Heart left ventricle (tissue), 16 donors: ENCODE measurements around the gene APOLD1. TPM values are rescaled to one million over a fixed set of nuclear protein-coding genes. Genes with fewer than 3 reads are reported as not detected.
"Not testable (repeated sequence)": the region's sequence is repeated elsewhere in the genome, so short reads cannot be mapped to it uniquely, and the experiment has no call there.

Experiments
- ATAC-seq, 4 donors: fragments of 200-7000 bp; cut with Tn5 transposase; one replicate each; pipeline ENCODE4 v1.9.1; 2020 to 2022; ENCODE audit warnings: moderate library complexity in 4 of 4, mild to moderate bottlenecking in 3 of 4, moderate number of reproducible peaks in 1 of 4
- DNase-seq, 5 donors: peaks; one replicate each; pipeline ENCODE4 v3.0.0-alpha.2; 2020
- H3K27ac ChIP-seq, 12 donors: fragments of 200-600 bp; sonication (generic) in 4 of 12; one replicate each; pipeline versions ENCODE4 v1.5.0 to v1.8.0; 2016 to 2022; ENCODE audit warnings: mild to moderate bottlenecking in 2 of 12
- H3K27me3 ChIP-seq, 9 donors: fragments of 200-600 bp; sonication (generic) in 2 of 9; one replicate each; pipeline versions ENCODE4 v1.5.1 to v1.8.0; 2016 to 2022; ENCODE audit warnings: mild to moderate bottlenecking in 3 of 9
- H3K36me3 ChIP-seq, 9 donors: fragments of 200-600 bp; sonication (generic) in 2 of 9; one replicate each; pipeline versions ENCODE4 v1.5.0 to v1.8.0; 2018 to 2022; ENCODE audit warnings: mild to moderate bottlenecking in 2 of 9
- H3K4me1 ChIP-seq, 12 donors: fragments of 200-600 bp; sonication (generic) in 4 of 12; one replicate each; pipeline versions ENCODE4 v1.5.0 to v1.8.0; 2016 to 2022; ENCODE audit warnings: mild to moderate bottlenecking in 3 of 12
- H3K4me3 ChIP-seq, 12 donors: fragments of 200-600 bp; sonication (generic) in 4 of 12; one replicate each; pipeline versions ENCODE4 v1.5.0 to v1.8.0; 2017 to 2022; ENCODE audit warnings: mild to moderate bottlenecking in 9 of 12, moderate library complexity in 4 of 12
- H3K9me3 ChIP-seq, 12 donors: fragments of 200-600 bp; sonication (generic) in 4 of 12; one replicate each; pipeline versions ENCODE4 v1.5.0 to v1.8.0; 2016 to 2022; ENCODE audit warnings: mild to moderate bottlenecking in 1 of 12
- POLR2A ChIP-seq, 2 donors: fragments of 450-650 bp; IDR thresholded peaks; one replicate each; pipeline ENCODE4 v1.6.1; 2017; ENCODE audit warnings: antibody characterized with exemption in 2 of 2, mild to moderate bottlenecking in 2 of 2, moderate library complexity in 2 of 2
- WGBS, 4 donors: extraction: QIAGEN DNeasy Blood & Tissue Kit in 2 of 4; methylation state at CpG; one replicate each; pipeline versions ENCODE4 v1.1.5 to v1.1.7; 2013 to 2018; 5-methylcytosine and 5-hydroxymethylcytosine counted together
- intact Hi-C, 10 donors: fragments of 100-400 bp; cut with DNase I; formaldehyde crosslinking; loops; one replicate each; pipeline versions ENCODE4 v1.11.1 to v1.14.2; 2022
- polyA plus RNA-seq, 2 donors: library from polyadenylated mRNA; stranded (reverse); fragments of 200-250 nt; gene quantifications; one replicate each; pipeline ENCODE4 v1.2.3, GENCODE V29; 2013
- total RNA-seq, 9 donors: library from RNA; depleted of rRNA in 2 of 9; stranded (reverse); fragments of >200 nt in 2 of 9; fragmentation: NEBNext Ultra II Directional in 3 of 9; extraction: Animal tissue kit (Norgen Biotek cat#: 25700) in 3 of 9; gene quantifications; one replicate each; pipeline versions ENCODE4 v1.1.0 to v1.2.4, GENCODE V29; 2016 to 2023
- TF ChIP-seq, protein P1 (sequence below), 12 donors: fragments of 200-600 bp; sonication (generic) in 4 of 12; IDR thresholded peaks; one replicate each; pipeline versions ENCODE4 v1.5.0 to v1.8.0; 2018 to 2022; ENCODE audit warnings: antibody characterized with exemption in 12 of 12, mild to moderate bottlenecking in 5 of 12
- donor health status: ischemic (EF 13 %, LVEDD 7.1; RV severe dilation, severe dysfunction).
- donor health status: healthy with polysubstance abuse.
- donor health status: DM: no; HTN: yes; CAD: no.
- donor health status: DM: no; HTN: no; CAD: no.
- donor health status: ischemic (EF 25% LVEDD 6.9; RV normal size, moderate dysfunction).
- donor health status: ischemic (EF 25% LVEDD 5.7; RV mildly dilated, moderate dysfunction).
- donor health status: healthy.
- donor health status: DM: yes; HTN: yes; CAD: no.
- donor health status: ischemic (EF 35%, LVEDD 5.7; RV mildly dilated, moderate dysfunction).
- donor health status: nonischemic (EF 11% LVEDD 7.7; RV severe dilation, severe dysfunction).
- donor health status: DM: yes; HTN: yes; CAD: no.
- donor health status: PGD.
- donor health status: ischemic (EF 29% LVEDD 5.4; RV normal size, mild dysfunction).
- donor health status: nonischemic (EF 23%, LVEDD 6.1; RV moderate dilation, normal function).

Gene APOLD1
- total and polyA plus RNA-seq, 11 donors = 7.1 to 45.0 (median 15.2) TPM

DNA sequence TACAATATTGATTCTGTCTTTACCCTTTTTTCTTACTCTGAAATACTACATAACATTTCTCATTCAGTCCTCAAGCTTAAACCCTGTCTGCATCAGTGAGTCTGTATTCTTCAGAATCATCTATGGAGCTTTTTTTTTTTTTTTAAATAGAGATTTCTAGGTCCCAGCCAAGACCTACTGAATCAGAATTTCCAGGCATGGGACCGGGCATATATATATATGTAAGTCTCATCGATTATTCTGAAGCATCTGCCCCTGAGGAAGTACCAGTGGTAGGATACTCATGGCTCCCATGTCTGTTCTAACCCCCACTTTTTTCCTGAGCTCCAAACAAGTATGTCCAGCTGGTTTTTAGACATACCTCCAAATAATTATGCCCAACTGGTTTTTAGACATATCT is 33.8 kb downstream of the APOLD1 start:
- WGBS, 4 donors = 95 to 100% (median 98%) methylated on average over 2 of the region's 2 CpGs
- Histone ChIP-seq H3K27ac (peak overlapping the region in 2 of 12 donors; percentile 27 to 42), H3K4me3 (no peak overlapping the region), H3K36me3 (peaks cover 3 to 75% (median 58%) of the 10 kb centered on the region in 9 donors), H3K9me3 (no peaks in the 10 kb centered on the region), H3K27me3 (no peaks in the 10 kb centered on the region), H3K4me1 (peaks cover 0 to 64% (median 28%) of the 10 kb centered on the region in 12 donors)
- no peak for TF ChIP-seq POLR2A (IDR thresholded peaks at IDR 0.05)
- TF ChIP-seq, protein P1, sequence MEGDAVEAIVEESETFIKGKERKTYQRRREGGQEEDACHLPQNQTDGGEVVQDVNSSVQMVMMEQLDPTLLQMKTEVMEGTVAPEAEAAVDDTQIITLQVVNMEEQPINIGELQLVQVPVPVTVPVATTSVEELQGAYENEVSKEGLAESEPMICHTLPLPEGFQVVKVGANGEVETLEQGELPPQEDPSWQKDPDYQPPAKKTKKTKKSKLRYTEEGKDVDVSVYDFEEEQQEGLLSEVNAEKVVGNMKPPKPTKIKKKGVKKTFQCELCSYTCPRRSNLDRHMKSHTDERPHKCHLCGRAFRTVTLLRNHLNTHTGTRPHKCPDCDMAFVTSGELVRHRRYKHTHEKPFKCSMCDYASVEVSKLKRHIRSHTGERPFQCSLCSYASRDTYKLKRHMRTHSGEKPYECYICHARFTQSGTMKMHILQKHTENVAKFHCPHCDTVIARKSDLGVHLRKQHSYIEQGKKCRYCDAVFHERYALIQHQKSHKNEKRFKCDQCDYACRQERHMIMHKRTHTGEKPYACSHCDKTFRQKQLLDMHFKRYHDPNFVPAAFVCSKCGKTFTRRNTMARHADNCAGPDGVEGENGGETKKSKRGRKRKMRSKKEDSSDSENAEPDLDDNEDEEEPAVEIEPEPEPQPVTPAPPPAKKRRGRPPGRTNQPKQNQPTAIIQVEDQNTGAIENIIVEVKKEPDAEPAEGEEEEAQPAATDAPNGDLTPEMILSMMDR (IDR thresholded peaks at IDR 0.05) = no peak
- DNase-seq = no peak
- intact Hi-C loops = no loop called here
- no peak for ATAC-seq

DNA sequence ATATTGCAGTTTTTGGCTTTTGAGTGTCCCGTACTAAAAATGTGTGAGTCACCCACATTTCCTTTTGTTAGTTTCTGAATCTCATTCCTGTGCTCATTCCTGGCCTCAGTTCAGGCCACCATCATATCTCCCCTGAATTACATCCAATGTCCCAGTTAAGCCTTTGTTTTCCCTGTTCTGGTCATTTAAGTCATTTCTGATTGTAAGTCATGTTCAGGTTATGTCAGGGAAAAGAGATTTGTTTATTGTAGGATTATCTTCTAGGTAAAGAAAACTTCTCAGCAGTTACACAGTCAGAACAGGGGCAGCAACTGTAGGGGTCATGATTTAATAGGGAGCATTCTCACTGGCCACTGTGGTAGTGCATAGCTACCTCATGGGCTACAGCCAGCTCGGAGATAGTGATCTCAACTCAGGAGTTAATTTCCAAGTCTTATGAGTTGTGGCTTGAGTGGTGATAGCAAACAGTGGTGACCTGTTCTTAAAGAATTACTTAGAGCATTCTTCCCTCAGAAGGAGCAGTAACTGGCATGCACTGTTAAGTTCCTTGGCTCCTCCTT is 34.4 kb downstream of the APOLD1 start:
- Histone ChIP-seq H3K27ac (peak overlapping the region in 4 of 12 donors; percentile 20 to 44 (median 34)), H3K27me3 (no peaks in the 10 kb centered on the region), H3K9me3 (no peaks in the 10 kb centered on the region), H3K4me1 (peaks cover 0 to 58% (median 22%) of the 10 kb centered on the region in 12 donors), H3K4me3 (no peak overlapping the region), H3K36me3 (peaks cover 3 to 75% (median 58%) of the 10 kb centered on the region in 9 donors)
- TF ChIP-seq, protein P1 (IDR thresholded peaks at IDR 0.05) = no peak
- no peak for TF ChIP-seq POLR2A (IDR thresholded peaks at IDR 0.05)
- 43 to 49% (median 47%) methylated on average over 2 of the region's 2 CpGs for WGBS, 4 donors
- ATAC-seq = peak in 3 of 4 donors; percentile 46 to 73 (median 54)
- DNase-seq = no peak
- intact Hi-C loops = no loop called here

DNA sequence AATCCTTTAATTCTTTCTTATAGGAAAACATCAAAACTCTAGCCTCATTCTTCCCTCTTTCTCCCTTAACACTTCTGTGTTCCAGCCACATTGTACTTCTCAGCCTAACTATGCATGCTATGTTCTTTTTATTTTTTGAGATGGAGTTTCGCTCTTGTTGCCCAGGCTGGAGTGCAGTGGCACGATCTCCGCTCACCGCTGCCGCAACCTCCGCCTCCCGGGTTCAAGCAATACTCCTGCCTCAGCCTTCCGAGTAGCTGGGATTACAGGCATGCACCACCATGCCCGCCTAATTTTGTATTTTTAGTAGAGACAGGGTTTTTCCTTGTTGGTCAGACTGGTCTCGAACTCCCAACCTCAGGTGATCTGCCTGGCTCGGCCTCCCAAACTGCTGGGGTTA is 34.9 kb downstream of the APOLD1 start:
- Histone ChIP-seq H3K27ac (peak overlapping the region in 2 of 12 donors; percentile 27 to 42), H3K36me3 (peaks cover 3 to 75% (median 58%) of the 10 kb centered on the region in 9 donors), H3K4me1 (peaks cover 0 to 52% (median 18%) of the 10 kb centered on the region in 12 donors)
- H3K4me3 ChIP-seq, ATAC-seq, DNase-seq, H3K27me3 ChIP-seq, H3K9me3 ChIP-seq, intact Hi-C loops: not testable (repeated sequence)
- 96 to 97% (median 97%) methylated on average over 11 of the region's 11 CpGs for WGBS, 4 donors

DNA sequence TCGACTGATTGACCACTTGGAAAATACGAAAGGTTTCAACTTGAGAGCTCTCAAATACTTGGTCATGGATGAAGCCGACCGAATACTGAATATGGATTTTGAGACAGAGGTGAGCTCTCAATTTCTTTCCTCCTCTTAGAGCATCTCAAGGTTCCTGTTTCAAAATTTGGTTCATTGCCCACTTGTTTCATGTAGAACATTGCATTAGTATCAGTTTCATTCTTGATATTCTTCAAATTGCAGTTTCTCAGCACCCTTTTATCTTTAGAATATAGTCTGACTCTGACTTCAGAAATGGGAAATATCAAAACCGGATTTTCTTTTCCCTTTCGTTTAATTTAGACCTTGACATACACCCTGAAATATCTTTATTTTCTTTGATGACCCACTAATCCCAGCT is 36.5 kb downstream of the APOLD1 start:
- Histone ChIP-seq H3K27ac (no peak overlapping the region), H3K4me3 (no peak overlapping the region), H3K4me1 (peaks cover 0 to 36% (median 11%) of the 10 kb centered on the region in 12 donors), H3K27me3 (no peaks in the 10 kb centered on the region), H3K9me3 (no peaks in the 10 kb centered on the region), H3K36me3 (peaks cover 3 to 78% (median 60%) of the 10 kb centered on the region in 9 donors)
- DNase-seq (no peak), ATAC-seq (no peak)
- no peak for TF ChIP-seq POLR2A (IDR thresholded peaks at IDR 0.05)
- TF ChIP-seq, protein P1 (IDR thresholded peaks at IDR 0.05) = no peak
- intact Hi-C loops = no loop called here
- WGBS, 4 donors = 92 to 94% (median 93%) methylated on average over 6 of the region's 6 CpGs

DNA sequence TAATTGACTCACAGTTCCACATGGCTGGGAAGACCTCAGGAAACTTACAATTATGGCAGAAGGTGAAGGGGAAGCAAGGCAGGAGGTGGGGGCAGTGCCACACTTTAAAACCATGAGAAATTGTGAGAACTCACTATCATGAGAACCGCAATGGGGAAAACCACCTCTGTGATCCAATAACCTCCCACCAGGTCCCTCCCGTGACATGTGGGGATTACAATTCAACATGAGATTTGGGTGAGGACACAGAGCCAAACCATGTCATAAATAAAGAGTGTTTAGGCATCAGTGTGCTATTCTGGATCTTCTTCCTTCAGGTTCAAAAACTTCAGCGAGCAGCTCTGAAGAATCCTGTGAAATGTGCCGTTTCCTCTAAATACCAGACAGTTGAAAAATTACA is 37.4 kb downstream of the APOLD1 start:
- H3K4me3 ChIP-seq = no peak overlapping the region
- H3K27me3 ChIP-seq = no peaks in the 10 kb centered on the region
- no peaks in the 10 kb centered on the region for H3K9me3 ChIP-seq
- peaks cover 4 to 86% (median 69%) of the 10 kb centered on the region in 9 donors for H3K36me3 ChIP-seq
- intact Hi-C loops = no loop called here
- no peak overlapping the region for H3K27ac ChIP-seq
- H3K4me1 ChIP-seq = peaks cover 0 to 28% (median 11%) of the 10 kb centered on the region in 12 donors
- no peak for DNase-seq
- WGBS, 4 donors = 88 to 91% (median 89%) methylated on average over 4 of the region's 4 CpGs
- ATAC-seq = no peak
- TF ChIP-seq, protein P1 (IDR thresholded peaks at IDR 0.05) = no peak
- no peak for TF ChIP-seq POLR2A (IDR thresholded peaks at IDR 0.05)
